AG04450 (cell line): ENCODE measurements around the gene UBE2D2. TPM values are rescaled to one million over a fixed set of nuclear protein-coding genes. Genes with fewer than 3 reads are reported as not detected.

ENCODE experiments used
- CTCF ChIA-PET: fragments of 300-600, 350-600 bp; formaldehyde crosslinking; extraction: SDS; loops from one replicate; lab custom pipeline; 2022; ENCODE audit warnings: antibody characterized with exemption, inconsistent platforms; lab: Charles Lee
- POLR2A ChIA-PET: fragments of 350-600 bp; formaldehyde crosslinking; extraction: SDS; loops from one replicate; lab custom pipeline; 2021; ENCODE audit warnings: antibody characterized with exemption, inconsistent platforms; lab: Yijun Ruan, JAX
- DNase-seq: peaks from one replicate; pipeline ENCODE4 v3.0.0-alpha.2; 2011; ENCODE audit warnings: low read depth, low spot score
- H3K27ac ChIP-seq: one replicate; pipeline ENCODE4 v1.5.1; 2012; ENCODE audit warnings: low read depth, low read length, control low read depth
- H3K27me3 ChIP-seq: one replicate; pipeline ENCODE4 v1.6.0; 2012; ENCODE audit warnings: low read length; ENCODE audit not compliant: control insufficient read depth, insufficient read depth
- H3K4me3 ChIP-seq: 2 replicates; pipeline ENCODE4 v1.5.1; 2011; ENCODE audit warnings: mild to moderate bottlenecking, low read depth, low read length, control low read depth
- H3K9me3 ChIP-seq: 2 replicates; pipeline ENCODE4 v1.5.1; 2012; ENCODE audit warnings: low read length; ENCODE audit not compliant: control insufficient read depth, insufficient read depth
- CTCF ChIP-seq: IDR thresholded peaks from 2 replicates; pipeline ENCODE4 v1.5.1; 2011; ENCODE audit warnings: low read depth, low read length, control low read depth, inconsistent platforms
- polyA plus RNA-seq: library from polyadenylated mRNA; depleted of rRNA; stranded (reverse); fragments of >200 nt; gene quantifications from 2 replicates; pipeline ENCODE4 v1.2.3, GENCODE V29; 2011

UBE2D2 gene
- polyA plus RNA-seq, 1 experiment = 60.9 TPM

GRCh38 chr5:139660105-139660922 lies 99.2 kb downstream of the UBE2D2 start:
- Histone ChIP-seq H3K27ac (peak overlapping the region; percentile 71), H3K4me3 (peak overlapping the region; percentile 43), H3K9me3 (no peaks in the 10 kb centered on the region; the same call in 1 of the 2 replicates), H3K27me3 (no peaks in the 10 kb centered on the region)
- ChIA-PET POLR2A (interaction anchor here (0.7 to 2.3 kb wide), 8 partner anchors 8 to 318 kb away, joined by 3 to 21 read pairs (median 6); partner anchors contain the start of gene CXXC5), CTCF (interaction anchor here (0.6 to 2.0 kb wide), 5 partner anchors 8 to 115 kb away, joined by 4 to 6 read pairs (median 5); no protein-coding TSS in a partner anchor)
- no peak for TF ChIP-seq CTCF
- DNase-seq = no peak

- H3K27me3 ChIP-seq = no peaks in the 10 kb centered on the region
- POLR2A ChIA-PET = interaction anchor here (0.7 to 2.3 kb wide), 9 partner anchors 9 to 319 kb away, joined by 3 to 21 read pairs (median 6); partner anchors contain the start of gene CXXC5
- peak; percentile 74 for DNase-seq
- H3K4me3 ChIP-seq = peak overlapping the region; percentile 4; the same call in 1 of the 2 replicates
- H3K27ac ChIP-seq = peak overlapping the region; percentile 71
- H3K9me3 ChIP-seq = no peaks in the 10 kb centered on the region; the same call in 1 of the 2 replicates
- CTCF ChIA-PET = interaction anchor here (0.6 to 2.0 kb wide), 6 partner anchors 9 to 114 kb away, joined by 4 to 6 read pairs (median 4); no protein-coding TSS in a partner anchor
- TF ChIP-seq CTCF = no peak
Observed at GRCh38 chr5:139660923-139661814, 100.0 kb downstream of the UBE2D2 start.

- Histone ChIP-seq H3K4me3 (no peak overlapping the region), H3K27ac (no peak overlapping the region), H3K27me3 (no peaks in the 10 kb centered on the region), H3K9me3 (no peaks in the 10 kb centered on the region; the same call in 1 of the 2 replicates)
- ChIA-PET CTCF (no interaction called here), POLR2A (no interaction called here)
- DNase-seq = no peak
- TF ChIP-seq CTCF = no peak
Observed at GRCh38 chr5:139662617-139663016, 101.5 kb downstream of the UBE2D2 start.

DNA sequence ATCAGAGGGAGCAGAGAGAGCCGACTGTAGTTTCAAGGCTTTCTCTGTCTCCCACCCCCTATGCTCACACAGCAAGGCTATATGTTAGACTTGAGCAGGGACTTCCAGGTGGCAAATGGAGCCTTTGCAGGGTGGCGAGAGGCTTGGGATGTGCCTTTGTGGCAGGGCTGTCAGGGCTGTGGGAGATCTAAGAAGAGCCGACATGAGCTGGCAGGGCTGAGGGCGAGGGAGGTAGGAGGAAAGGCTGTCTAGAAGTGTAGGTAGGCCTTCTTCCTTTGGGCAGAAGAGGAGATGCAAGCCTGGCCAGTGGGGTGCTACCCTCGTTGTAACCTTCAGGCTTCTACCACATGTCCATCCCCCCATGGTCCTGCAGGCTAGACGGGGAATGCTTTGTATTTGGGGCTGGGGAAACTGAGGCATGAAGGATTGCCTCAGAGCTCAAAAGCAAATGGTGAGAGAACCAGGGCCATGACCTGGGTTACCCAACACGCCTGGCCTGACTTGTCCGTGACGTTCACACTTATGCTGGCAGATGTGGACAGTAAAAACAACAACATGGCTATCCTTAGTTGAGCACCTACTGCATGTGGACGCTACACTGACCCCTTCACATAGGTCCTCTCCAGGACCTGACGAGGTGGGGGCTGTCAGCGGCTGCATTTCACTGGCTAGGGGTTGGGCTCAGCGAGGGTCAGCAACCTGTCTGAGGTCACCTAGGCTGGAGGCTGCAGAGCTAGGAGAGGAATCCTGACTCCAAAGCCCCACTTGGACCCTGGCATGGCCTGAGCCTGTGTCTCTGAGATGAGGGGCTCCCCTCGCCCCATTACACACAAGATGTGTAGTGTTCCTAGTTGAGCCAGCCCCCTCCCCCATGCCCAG lies 102.3 kb downstream of the UBE2D2 start:
- DNase-seq = no peak
- Histone ChIP-seq H3K4me3 (no peak overlapping the region), H3K27ac (no peak overlapping the region), H3K27me3 (no peaks in the 10 kb centered on the region), H3K9me3 (no peaks in the 10 kb centered on the region; the same call in 1 of the 2 replicates)
- CTCF ChIA-PET = interaction anchor here (1.6 kb wide), 1 partner anchor 30 kb away, joined by 8 read pairs; no protein-coding TSS in a partner anchor
- TF ChIP-seq CTCF = no peak
- POLR2A ChIA-PET = no interaction called here
